Measurements from ENCODE around the gene LDLRAP1.

DNA sequence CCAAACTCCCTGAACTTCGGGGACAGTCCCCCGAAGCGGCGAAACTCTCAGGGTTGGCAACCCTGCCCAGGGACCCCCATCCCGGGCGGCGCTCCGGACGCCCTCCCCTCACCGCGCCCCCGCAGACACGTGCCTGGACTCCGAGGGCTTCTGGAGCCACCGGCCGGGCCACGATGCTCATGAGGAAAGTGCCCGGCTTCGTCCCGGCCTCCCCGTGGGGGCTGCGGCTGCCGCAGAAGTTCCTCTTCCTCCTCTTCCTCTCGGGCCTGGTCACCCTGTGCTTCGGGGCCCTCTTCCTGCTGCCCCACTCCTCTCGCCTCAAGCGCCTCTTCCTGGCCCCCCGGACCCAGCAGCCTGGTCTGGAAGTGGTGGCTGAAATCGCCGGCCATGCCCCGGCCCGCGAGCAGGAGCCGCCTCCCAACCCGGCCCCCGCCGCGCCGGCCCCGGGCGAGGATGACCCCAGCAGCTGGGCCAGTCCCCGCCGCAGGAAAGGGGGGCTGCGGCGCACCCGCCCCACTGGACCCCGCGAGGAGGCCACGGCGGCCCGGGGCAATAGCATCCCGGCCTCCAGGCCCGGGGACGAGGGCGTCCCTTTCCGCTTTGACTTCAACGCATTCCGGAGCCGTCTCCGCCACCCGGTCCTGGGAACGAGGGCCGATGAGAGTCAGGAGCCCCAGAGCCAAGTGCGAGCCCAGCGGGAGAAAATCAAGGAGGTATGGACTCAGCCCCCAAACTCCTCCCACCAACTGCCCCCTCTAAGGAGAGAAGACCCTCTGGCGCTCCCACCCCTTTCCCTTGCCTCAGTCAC lies 74.4 kb downstream of the LDLRAP1 start:
- no peak for TF ChIP-seq SUZ12 (IDR thresholded peaks at IDR 0.05; ENCODE audit: extremely low read depth, insufficient read depth, insufficient read length)
- no peak for TF ChIP-seq YY1 (IDR thresholded peaks at IDR 0.05; ENCODE audit: insufficient read depth, insufficient read length)

Data from NT2/D1 (cell line).